GM19099 (cell line): ENCODE data around the gene CHRNA5.

Experiments
- POLR2A ChIP-seq: IDR thresholded peaks from 3 replicates; pipeline ENCODE4 v1.6.1; 2011; ENCODE audit warnings: low read depth; ENCODE audit not compliant: insufficient read length; ENCODE audit errors: extremely low read depth

Gene CHRNA5

GRCh38 chr15:78564743-78565096 is 600 bp upstream of the CHRNA5 start:
- no peak for TF ChIP-seq POLR2A

- no peak for TF ChIP-seq POLR2A
Measured at GRCh38 chr15:78565951-78566774, 843 bp downstream of the CHRNA5 start.

- no peak for TF ChIP-seq POLR2A
Measured at GRCh38 chr15:78567531-78567930, 2.2 kb downstream of the CHRNA5 start.

GRCh38 chr15:78570710-78571109 is 5.4 kb downstream of the CHRNA5 start:
- TF ChIP-seq POLR2A = no peak

GRCh38 chr15:78571382-78571781 is 6.1 kb downstream of the CHRNA5 start:
- TF ChIP-seq POLR2A = no peak

GRCh38 chr15:78573416-78573815 is 8.1 kb downstream of the CHRNA5 start:
- no peak for TF ChIP-seq POLR2A

- TF ChIP-seq POLR2A = no peak
Measured at GRCh38 chr15:78574944-78575343, 9.6 kb downstream of the CHRNA5 start.

- no peak for TF ChIP-seq POLR2A
Measured at GRCh38 chr15:78597583-78597982, 32.3 kb downstream of the CHRNA5 start.

GRCh38 chr15:78598348-78598747 is 33.0 kb downstream of the CHRNA5 start:
- TF ChIP-seq POLR2A = no peak

- TF ChIP-seq POLR2A = no peak
Measured at GRCh38 chr15:78599189-78599588, 33.9 kb downstream of the CHRNA5 start.

GRCh38 chr15:78603467-78603866 is 38.1 kb downstream of the CHRNA5 start:
- no peak for TF ChIP-seq POLR2A

GRCh38 chr15:78604420-78604819 is 39.1 kb downstream of the CHRNA5 start:
- TF ChIP-seq POLR2A = no peak

GRCh38 chr15:78605201-78605600 is 39.9 kb downstream of the CHRNA5 start:
- TF ChIP-seq POLR2A = no peak

GRCh38 chr15:78605680-78606079 is 40.4 kb downstream of the CHRNA5 start:
- no peak for TF ChIP-seq POLR2A

GRCh38 chr15:78614021-78614420 is 48.7 kb downstream of the CHRNA5 start:
- TF ChIP-seq POLR2A = no peak

GRCh38 chr15:78615151-78615589 is 49.9 kb downstream of the CHRNA5 start:
- TF ChIP-seq POLR2A = no peak

- no peak for TF ChIP-seq POLR2A
Measured at GRCh38 chr15:78616506-78616905, 51.2 kb downstream of the CHRNA5 start.

GRCh38 chr15:78617076-78617475 is 51.8 kb downstream of the CHRNA5 start:
- TF ChIP-seq POLR2A = no peak

- no peak for TF ChIP-seq POLR2A
Measured at GRCh38 chr15:78617516-78617915, 52.2 kb downstream of the CHRNA5 start.
